Measurements from ENCODE around the gene NDST1.

NDST1 gene

DNA sequence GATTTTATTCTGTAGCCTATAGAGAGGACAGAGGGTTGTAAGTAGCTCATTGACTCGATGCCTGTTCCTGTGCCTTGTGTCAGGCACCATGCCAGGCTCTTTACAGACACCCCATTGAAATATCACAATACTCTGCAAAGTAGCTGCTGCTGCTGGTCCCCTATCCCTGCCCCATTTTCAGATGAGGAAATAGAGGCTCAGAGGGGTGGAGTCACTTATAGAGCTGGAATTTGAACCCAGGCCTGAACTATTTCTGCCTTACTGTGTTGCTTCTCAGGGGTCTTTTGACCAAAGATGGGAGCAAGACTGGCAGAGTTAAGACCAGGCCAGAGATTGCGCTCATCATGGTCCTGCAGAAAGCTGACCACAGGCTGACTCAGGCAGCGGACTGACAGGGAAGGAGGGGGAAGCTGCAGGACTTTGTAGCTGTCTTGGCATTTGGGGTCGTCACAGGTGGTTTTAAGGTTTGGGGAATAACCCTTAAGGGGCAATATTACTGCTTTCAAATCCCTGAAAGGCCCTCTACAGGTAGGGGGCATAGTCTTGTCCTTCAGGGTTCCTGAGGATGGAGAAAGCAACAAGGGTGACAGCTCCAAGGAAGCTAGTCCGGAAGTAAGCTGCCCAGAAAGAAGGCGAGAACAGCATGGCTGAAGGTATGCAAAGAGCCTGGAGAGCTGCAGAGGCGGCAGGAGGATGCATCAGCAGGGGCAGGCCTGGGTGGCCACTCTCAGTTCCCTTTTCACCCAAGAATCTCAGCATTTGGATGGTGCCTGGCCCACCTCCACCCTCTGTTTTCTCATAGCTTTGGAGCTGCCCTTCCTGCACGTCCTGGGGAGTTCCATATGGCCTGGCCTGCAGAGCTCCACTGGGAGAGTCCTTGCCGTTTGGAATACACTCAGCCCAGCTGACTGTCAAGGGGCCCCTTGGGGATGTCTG, 18.3 kb upstream of the NDST1 start:
- no peak for DNase-seq

DNA sequence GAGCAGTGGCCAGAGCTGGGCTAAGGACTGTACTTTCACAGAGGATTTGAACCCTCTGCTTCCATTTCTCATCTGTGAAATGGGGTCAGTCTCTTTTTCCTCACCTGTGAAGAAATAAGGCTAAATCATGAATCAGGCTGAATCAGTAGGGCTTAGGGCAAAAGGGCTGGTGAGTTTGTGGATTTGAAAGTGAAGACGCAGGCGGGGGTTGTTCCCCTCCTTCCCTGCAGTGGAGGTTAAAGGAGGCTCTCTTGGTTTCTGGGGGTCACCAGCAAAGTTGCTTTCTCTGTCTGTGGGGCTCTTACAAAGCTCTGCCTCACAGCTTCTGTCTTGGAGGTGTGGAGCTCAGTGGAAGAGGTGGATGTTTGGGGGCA, 17.6 kb upstream of the NDST1 start:
- DNase-seq: no peak

- DNase-seq: no peak
Measured at GRCh38 chr5:150490754-150491153, 17.2 kb upstream of the NDST1 start.

GRCh38 chr5:150491876-150492275, 16.1 kb upstream of the NDST1 start:
- DNase-seq: no peak

DNA sequence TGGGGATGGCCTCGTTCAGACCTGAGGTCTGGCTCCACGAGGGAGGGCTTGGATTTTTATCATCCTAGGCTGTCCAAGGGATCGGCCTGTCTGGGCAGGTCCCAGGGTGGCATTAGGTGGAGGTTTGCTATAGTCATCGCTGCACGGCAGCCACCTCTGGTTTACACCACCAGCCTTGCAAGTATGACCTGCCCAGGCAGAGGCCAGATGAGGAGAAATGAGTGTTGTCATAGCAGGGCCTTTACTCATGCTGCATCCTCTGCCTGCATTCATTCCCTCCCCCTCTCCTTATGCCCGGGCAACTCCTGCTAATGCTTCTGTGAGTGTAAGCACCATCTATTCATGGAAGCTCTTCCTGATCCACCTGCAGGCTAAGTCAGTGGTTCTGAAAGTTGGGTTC, 15.3 kb upstream of the NDST1 start:
- no peak for DNase-seq

DNA sequence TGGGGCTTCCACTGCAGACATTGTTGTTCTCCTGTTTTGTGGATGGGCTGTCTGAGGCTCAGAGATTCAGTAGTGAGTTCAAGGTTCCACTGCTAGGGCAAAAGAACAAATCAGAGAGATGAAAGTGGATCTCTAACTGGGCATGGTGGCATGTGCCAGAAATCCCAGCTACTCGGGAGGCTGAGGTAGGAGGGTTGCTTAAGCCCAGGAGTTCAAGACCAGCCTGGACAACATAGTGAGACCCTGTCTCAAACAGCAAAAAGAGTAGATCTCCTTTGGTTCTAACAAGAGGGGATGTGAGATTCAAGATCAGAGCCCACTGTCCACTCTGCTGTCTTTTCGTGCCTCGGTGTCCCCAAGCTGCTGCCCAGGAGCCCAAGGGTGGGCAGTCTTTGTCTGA, 11.8 kb upstream of the NDST1 start:
- no peak for DNase-seq

DNA sequence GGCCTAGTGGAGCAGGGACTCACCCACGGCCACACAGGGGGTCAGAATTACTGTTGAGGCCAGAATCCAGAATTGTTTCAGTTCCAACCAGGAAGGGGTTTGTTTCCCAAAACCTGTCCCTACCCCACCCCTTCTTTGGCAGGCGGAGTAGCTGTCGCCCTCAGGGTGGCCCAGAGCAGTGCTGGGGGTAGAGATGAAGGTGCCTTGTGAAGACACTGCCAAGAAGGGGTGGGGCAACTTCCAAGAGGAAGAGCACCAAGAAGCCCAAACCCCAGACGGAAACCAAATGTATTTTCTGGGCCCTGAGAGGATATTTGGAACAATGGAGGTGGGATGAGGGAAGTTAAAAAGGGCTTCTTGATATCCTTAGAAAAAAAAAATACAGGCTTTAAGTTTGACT, 11.4 kb upstream of the NDST1 start:
- no peak for DNase-seq

- DNase-seq: no peak
Measured at GRCh38 chr5:150497274-150497988, 10.5 kb upstream of the NDST1 start.

- no peak for DNase-seq
Measured at GRCh38 chr5:150497989-150498317, 10.0 kb upstream of the NDST1 start.

GRCh38 chr5:150498501-150498900, 9.4 kb upstream of the NDST1 start:
- no peak for DNase-seq

DNA sequence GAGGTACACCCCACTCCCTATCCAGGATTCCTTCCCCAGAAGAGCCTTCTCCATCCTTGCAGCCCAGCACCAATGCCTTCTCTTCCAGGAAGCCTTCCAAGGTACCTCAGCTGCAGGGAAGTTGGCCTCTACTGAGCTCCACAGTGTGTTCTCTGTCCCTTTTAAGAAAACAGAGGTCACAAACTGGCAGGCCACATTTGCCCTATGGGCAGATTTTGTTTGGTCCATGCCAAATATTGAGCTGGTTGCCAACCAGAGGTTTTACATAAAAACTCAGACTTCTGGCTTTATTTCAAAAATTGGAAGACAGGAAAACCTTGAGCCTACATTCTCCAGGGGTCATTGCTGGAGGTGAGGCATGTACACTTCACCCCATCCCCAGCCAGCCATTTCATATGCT, 9.0 kb upstream of the NDST1 start:
- no peak for DNase-seq

GRCh38 chr5:150499437-150499956, 8.4 kb upstream of the NDST1 start:
- DNase-seq: no peak

DNA sequence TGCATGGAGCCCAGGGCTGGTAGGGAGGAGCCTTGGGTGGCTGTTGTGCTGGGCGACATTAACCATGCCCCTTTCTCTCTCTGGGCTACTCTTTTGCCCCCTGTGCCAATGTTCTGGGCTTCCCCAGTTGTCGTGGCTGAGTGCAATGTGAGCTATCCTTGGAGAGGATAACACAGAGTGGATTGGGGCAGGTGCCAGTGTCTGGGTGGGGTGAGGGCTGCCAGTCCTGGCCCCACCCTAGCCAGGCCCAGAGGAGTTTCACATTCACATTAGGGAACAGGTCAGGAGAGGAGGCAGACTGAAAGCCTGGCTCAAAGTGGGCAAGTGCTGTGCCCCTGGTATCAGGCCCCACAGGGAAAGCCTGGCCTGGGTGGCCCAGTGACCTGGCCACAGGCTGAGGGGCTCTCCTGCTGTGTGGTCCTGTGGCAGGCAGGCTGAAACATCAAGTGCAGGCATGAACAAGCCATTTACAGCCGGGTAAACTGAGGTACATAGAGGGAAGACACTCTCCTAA, 7.5 kb upstream of the NDST1 start:
- DNase-seq: no peak

GRCh38 chr5:150500905-150501304, 7.0 kb upstream of the NDST1 start:
- DNase-seq: no peak

DNA sequence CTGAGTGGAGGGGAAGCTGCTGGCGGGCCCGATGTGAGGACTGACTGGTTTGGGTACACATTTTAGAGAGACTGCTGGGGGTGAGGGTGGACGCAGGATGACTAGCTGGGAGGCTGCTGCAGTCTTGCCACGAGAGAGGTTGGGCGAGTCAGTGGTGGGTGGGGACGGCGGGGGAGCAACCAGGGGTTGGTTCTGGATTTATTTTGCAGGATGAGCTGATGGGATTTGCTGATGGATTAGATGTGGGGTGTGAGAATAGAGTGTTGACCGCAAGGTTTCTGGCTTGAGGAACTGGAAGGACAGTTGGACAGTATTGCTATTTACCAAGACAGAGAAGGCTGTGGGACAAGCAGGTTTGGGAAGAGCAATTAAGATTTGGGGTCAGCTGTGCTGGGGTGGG, 5.8 kb upstream of the NDST1 start:
- DNase-seq: no peak

DNA sequence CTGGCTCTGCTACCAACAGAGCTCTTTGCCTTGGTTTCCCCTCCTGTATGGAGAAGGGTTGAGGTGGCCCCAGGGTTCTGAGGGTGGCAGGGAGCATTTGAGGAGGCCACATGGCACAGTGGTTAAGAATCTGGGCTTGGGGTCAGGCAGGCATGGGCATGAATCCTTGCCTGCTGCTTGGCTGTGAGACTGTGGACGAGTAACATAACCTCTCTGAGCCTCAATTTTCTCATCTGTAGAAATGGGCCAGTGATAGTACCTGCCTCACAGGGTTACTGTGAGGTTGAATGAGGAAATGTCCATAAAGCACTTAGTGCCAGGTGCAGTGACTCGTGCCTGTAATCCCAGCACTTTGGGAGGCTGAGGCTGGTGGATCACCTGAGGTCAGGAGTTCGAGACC, 5.1 kb upstream of the NDST1 start:
- DNase-seq: no peak

DNA sequence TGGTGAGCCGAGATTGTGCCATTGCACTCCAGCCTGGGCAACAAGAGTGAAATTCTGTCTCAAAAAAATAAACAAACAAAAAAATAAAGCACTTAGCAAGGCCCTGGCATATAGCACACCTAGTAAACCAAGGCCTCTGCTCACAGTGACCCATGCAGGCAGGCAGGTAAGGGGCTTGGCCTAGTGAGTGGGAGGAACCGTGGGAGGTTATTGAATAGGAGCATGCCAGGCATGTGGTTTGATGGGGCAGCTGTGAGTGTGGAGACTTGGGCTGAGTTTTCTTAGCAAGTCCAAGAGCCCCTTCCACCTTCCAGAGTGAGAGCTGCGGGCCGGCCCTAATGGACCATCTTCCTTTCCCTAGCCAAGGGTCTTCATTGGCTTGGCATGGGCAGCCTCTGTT, 4.5 kb upstream of the NDST1 start:
- no peak for DNase-seq

DNA sequence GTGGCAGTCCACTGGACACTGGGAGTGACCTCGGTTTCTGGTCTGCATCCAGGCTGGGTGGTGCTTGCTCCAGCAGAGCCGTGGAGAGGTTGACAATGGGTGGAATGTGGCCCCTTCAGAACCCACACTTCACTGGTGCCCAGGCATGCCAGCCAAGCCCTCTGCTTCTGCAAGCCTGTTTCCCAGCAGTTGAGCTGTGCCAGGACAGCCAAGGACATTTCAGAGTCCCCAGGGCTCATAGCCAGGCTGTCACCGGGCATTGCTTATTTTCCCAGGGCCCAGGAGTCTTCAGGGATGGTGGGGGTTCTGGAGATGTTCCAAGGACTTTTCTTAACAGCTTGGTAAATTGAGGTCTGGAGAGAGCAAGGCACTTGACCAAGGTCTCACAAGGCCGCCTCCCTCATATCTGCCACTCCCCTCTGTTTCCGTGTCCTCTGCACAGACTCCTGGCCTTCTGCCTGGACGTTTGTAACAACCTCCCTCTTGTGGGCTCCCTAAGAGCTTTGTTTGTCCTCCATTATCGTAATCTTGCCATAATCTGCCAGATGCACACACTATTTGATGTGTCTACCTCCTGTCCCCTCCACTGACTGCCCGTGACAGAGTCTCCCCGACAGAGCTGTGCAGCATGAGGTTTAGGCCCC, 3.8 kb upstream of the NDST1 start:
- DNase-seq: no peak

DNA sequence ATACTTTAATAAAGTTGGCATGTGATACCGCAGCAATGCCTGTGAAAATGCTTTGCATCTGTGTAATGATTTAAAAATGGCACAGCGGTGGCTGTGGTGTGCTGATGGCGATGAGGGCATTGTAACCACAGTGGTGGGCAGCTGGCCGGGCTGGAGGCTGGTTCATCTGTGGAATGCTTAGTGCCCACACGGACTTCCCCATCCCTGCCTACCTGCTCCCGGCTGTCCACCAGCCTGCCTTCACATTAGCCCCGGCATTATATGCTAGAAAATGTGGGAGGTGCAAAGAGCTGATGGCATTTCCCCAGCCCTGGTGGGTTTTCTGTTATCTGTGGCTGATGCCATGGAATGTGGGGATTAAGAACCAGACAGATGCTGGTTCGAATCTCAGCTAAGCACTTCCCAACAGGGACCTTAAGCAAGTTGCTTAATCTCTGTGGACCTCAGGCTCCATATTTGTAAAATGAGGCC, 2.9 kb upstream of the NDST1 start:
- no peak for DNase-seq

GRCh38 chr5:150505816-150506215, 2.1 kb upstream of the NDST1 start:
- no peak for DNase-seq

GRCh38 chr5:150506571-150507473, 1.1 kb upstream of the NDST1 start:
- no peak for DNase-seq

GRCh38 chr5:150508277-150508640, 328 bp downstream of the NDST1 start:
- DNase-seq: no peak

Data from KG1 (cell line).